BLaER1 treated with 17β-estradiol and CSF1 and Interleukin-3, amounts not matched to agents 10 nM and 100 nM (cell line): ENCODE measurements around the gene CDR2L.
A peak's percentile ranks its signal among the peaks of the same experiment; 100 is the strongest.

Source experiments
- H3K27ac ChIP-seq, 11 experiments: shearing (Covaris generic); formaldehyde crosslinking; 2 replicates each; pipeline ENCODE4 v1.8.1; 2022
- H3K27me3 ChIP-seq, 11 experiments: shearing (Covaris generic); formaldehyde crosslinking; 2 replicates each; pipeline ENCODE4 v1.8.1; 2022
- H3K36me3 ChIP-seq, 11 experiments: shearing (Covaris generic); formaldehyde crosslinking; 2 replicates each; pipeline ENCODE4 v1.8.1; 2022
- H3K4me1 ChIP-seq, 10 experiments: shearing (Covaris generic); formaldehyde crosslinking; 2 replicates each; pipeline ENCODE4 v1.8.1; 2022
- H3K4me2 ChIP-seq, 11 experiments: shearing (Covaris generic); formaldehyde crosslinking; 2 replicates each; pipeline ENCODE4 v1.8.1; 2022
- H3K4me3 ChIP-seq, 10 experiments: shearing (Covaris generic); formaldehyde crosslinking; 2 replicates each; pipeline ENCODE4 v1.8.1; 2022
- H3K9ac ChIP-seq, 11 experiments: shearing (Covaris generic); formaldehyde crosslinking; 2 replicates each; pipeline ENCODE4 v1.8.1; 2022
- H3K9me3 ChIP-seq, 11 experiments: shearing (Covaris generic); formaldehyde crosslinking; replicated peaks in 1 of 11; 2 replicates each; pipeline ENCODE4 v1.8.1; 2022
- H4K20me1 ChIP-seq, 11 experiments: shearing (Covaris generic); formaldehyde crosslinking; 2 replicates each; pipeline ENCODE4 v1.8.1; 2022
- Cebpa-rat ChIP-seq, 11 experiments: shearing (Covaris generic); IDR thresholded peaks; 2 replicates each; pipeline ENCODE4 v1.8.1; 2022

Gene CDR2L

GRCh38 chr17:74949455-74950115, 37.8 kb upstream of the CDR2L start:
- no peaks in the 10 kb centered on the region; a peak in 1 of 22 replicates for H3K27me3 ChIP-seq
- H3K9ac ChIP-seq = no peak overlapping the region
- H4K20me1 ChIP-seq = no peaks in the 10 kb centered on the region; a peak in 3 of 22 replicates
- no peak overlapping the region for H3K27ac ChIP-seq
- H3K36me3 ChIP-seq = no peaks in the 10 kb centered on the region
- peaks cover 0 to 11% (median 3%) of the 10 kb centered on the region in 10 experiments; a peak in 7 of 20 replicates for H3K4me1 ChIP-seq
- TF ChIP-seq Cebpa-rat (IDR thresholded peaks at IDR 0.05) = no peak
- no peaks in the 10 kb centered on the region for H3K9me3 ChIP-seq
- H3K4me3 ChIP-seq = no peak overlapping the region
- no peak overlapping the region for H3K4me2 ChIP-seq

- peaks cover 1 to 17% (median 7%) of the 10 kb centered on the region in 10 experiments; a peak in 13 of 20 replicates for H3K4me1 ChIP-seq
- no peak overlapping the region for H3K4me3 ChIP-seq
- no peak overlapping the region for H3K9ac ChIP-seq
- H3K9me3 ChIP-seq = no peaks in the 10 kb centered on the region
- H3K4me2 ChIP-seq = no peak overlapping the region
- no peak overlapping the region for H3K27ac ChIP-seq
- H3K36me3 ChIP-seq = no peaks in the 10 kb centered on the region
- TF ChIP-seq Cebpa-rat (IDR thresholded peaks at IDR 0.05) = no peak
- H4K20me1 ChIP-seq = no peaks in the 10 kb centered on the region; a peak in 3 of 22 replicates
- H3K27me3 ChIP-seq = no peaks in the 10 kb centered on the region; a peak in 1 of 22 replicates
These were observed 37.2 kb upstream of the CDR2L start for GRCh38 chr17:74950207-74950606.

GRCh38 chr17:74951065-74951464, 36.4 kb upstream of the CDR2L start:
- Histone ChIP-seq H3K9me3 (no peaks in the 10 kb centered on the region), H3K4me3 (no peak overlapping the region), H3K36me3 (no peaks in the 10 kb centered on the region), H3K27me3 (no peaks in the 10 kb centered on the region; a peak in 1 of 22 replicates), H4K20me1 (no peaks in the 10 kb centered on the region; a peak in 3 of 22 replicates), H3K4me2 (no peak overlapping the region), H3K27ac (no peak overlapping the region), H3K4me1 (peaks cover 6 to 19% (median 11%) of the 10 kb centered on the region in 10 experiments; a peak in 13 of 20 replicates), H3K9ac (no peak overlapping the region)
- TF ChIP-seq Cebpa-rat (IDR thresholded peaks at IDR 0.05) = no peak

- no peaks in the 10 kb centered on the region; a peak in 1 of 22 replicates for H3K27me3 ChIP-seq
- H3K27ac ChIP-seq = no peak overlapping the region
- peaks cover 6 to 24% (median 12%) of the 10 kb centered on the region in 10 experiments; a peak in 14 of 20 replicates for H3K4me1 ChIP-seq
- H3K9ac ChIP-seq = no peak overlapping the region
- H4K20me1 ChIP-seq = no peaks in the 10 kb centered on the region; a peak in 3 of 22 replicates
- TF ChIP-seq Cebpa-rat (IDR thresholded peaks at IDR 0.05) = no peak
- H3K36me3 ChIP-seq = no peaks in the 10 kb centered on the region
- no peaks in the 10 kb centered on the region for H3K9me3 ChIP-seq
- no peak overlapping the region for H3K4me3 ChIP-seq
- H3K4me2 ChIP-seq = no peak overlapping the region
These were observed 35.6 kb upstream of the CDR2L start for GRCh38 chr17:74951680-74952421.

- Histone ChIP-seq H4K20me1 (no peaks in the 10 kb centered on the region; a peak in 3 of 22 replicates), H3K9ac (no peak overlapping the region), H3K27ac (no peak overlapping the region), H3K9me3 (no peaks in the 10 kb centered on the region), H3K27me3 (no peaks in the 10 kb centered on the region; a peak in 1 of 22 replicates), H3K36me3 (no peaks in the 10 kb centered on the region), H3K4me3 (no peak overlapping the region), H3K4me1 (peaks cover 6 to 24% (median 12%) of the 10 kb centered on the region in 10 experiments; a peak in 14 of 20 replicates), H3K4me2 (no peak overlapping the region)
- TF ChIP-seq Cebpa-rat (IDR thresholded peaks at IDR 0.05) = no peak
These were observed 34.9 kb upstream of the CDR2L start for GRCh38 chr17:74952431-74953133.

- no peak for TF ChIP-seq Cebpa-rat (IDR thresholded peaks at IDR 0.05)
- no peak overlapping the region for H3K4me3 ChIP-seq
- peaks cover 6 to 24% (median 12%) of the 10 kb centered on the region in 10 experiments; a peak in 14 of 20 replicates for H3K4me1 ChIP-seq
- H3K27me3 ChIP-seq = no peaks in the 10 kb centered on the region; a peak in 1 of 22 replicates
- H4K20me1 ChIP-seq = no peaks in the 10 kb centered on the region; a peak in 3 of 22 replicates
- H3K9me3 ChIP-seq = no peaks in the 10 kb centered on the region
- H3K27ac ChIP-seq = no peak overlapping the region
- no peak overlapping the region for H3K9ac ChIP-seq
- no peak overlapping the region for H3K4me2 ChIP-seq
- no peaks in the 10 kb centered on the region for H3K36me3 ChIP-seq
These were observed 34.2 kb upstream of the CDR2L start for GRCh38 chr17:74953134-74953687.

GRCh38 chr17:74954115-74954514, 33.3 kb upstream of the CDR2L start:
- TF ChIP-seq Cebpa-rat (IDR thresholded peaks at IDR 0.05) = no peak

GRCh38 chr17:74954665-74955421, 32.6 kb upstream of the CDR2L start:
- peaks cover 0 to 2% (median 0%) of the 10 kb centered on the region in 11 experiments; a peak in 3 of 22 replicates for H4K20me1 ChIP-seq
- no peak for TF ChIP-seq Cebpa-rat (IDR thresholded peaks at IDR 0.05)
- H3K4me2 ChIP-seq = peak overlapping the region in 7 of 11 experiments; percentile 5 to 36 (median 15); a peak in 4 of 22 replicates
- no peaks in the 10 kb centered on the region; a peak in 1 of 22 replicates for H3K27me3 ChIP-seq
- H3K36me3 ChIP-seq = no peaks in the 10 kb centered on the region
- no peak overlapping the region for H3K4me3 ChIP-seq
- peaks cover 6 to 24% (median 12%) of the 10 kb centered on the region in 10 experiments; a peak in 14 of 20 replicates for H3K4me1 ChIP-seq
- no peak overlapping the region; a peak in 1 of 22 replicates for H3K9ac ChIP-seq
- H3K27ac ChIP-seq = no peak overlapping the region
- H3K9me3 ChIP-seq = no peaks in the 10 kb centered on the region

More at GRCh38 chr17:74954115-74954514, 33.3 kb upstream of the CDR2L start:
- Histone ChIP-seq H3K36me3 (no peaks in the 10 kb centered on the region), H3K4me3 (no peak overlapping the region), H3K27ac (no peak overlapping the region), H3K9ac (no peak overlapping the region), H3K9me3 (no peaks in the 10 kb centered on the region), H3K4me1 (peaks cover 6 to 24% (median 12%) of the 10 kb centered on the region in 10 experiments; a peak in 14 of 20 replicates), H4K20me1 (no peaks in the 10 kb centered on the region; a peak in 2 of 22 replicates), H3K27me3 (no peaks in the 10 kb centered on the region; a peak in 1 of 22 replicates), H3K4me2 (peak overlapping the region in 1 of 11 experiments; percentile 5; a peak in 1 of 22 replicates)
